Transverse colon (tissue), 3 donors: ENCODE data around the gene AHNAK.

Experiments
- CTCF ChIP-seq, 5 experiments: fragments of 200-600 bp in 3 of 5; fragments of 450-650 bp in 2 of 5; sonication (generic) in 3 of 5; IDR thresholded peaks; 1 replicate in 2 of 5; 2 replicates in 3 of 5; pipeline ENCODE4 v1.5.1; 2016 to 2017; ENCODE audit warnings: antibody characterized with exemption in 5 of 5, inconsistent platforms in 3 of 5, mild to moderate bottlenecking in 2 of 5, moderate library complexity in 1 of 5
- EP300 ChIP-seq: sonication (generic); formaldehyde crosslinking; IDR thresholded peaks from one replicate; pipeline ENCODE4 v1.6.1; 2017; ENCODE audit warnings: antibody characterized with exemption, low read depth
- POLR2A ChIP-seq: fragments of 450-650 bp; IDR thresholded peaks from one replicate; pipeline ENCODE4 v1.6.1; 2016; ENCODE audit warnings: antibody characterized with exemption, mild to moderate bottlenecking, moderate library complexity

GRCh38 chr11:62555464-62556107, 9.0 kb upstream of the AHNAK start:
- TF ChIP-seq CTCF (IDR thresholded peaks at IDR 0.05) (no peak), POLR2A (no peak), EP300 (no peak)
